Fibroblast of the aortic adventitia (primary cell): ENCODE data around the gene GRPEL1. TPM values are rescaled to one million over a fixed set of nuclear protein-coding genes. Genes with fewer than 3 reads are reported as not detected.
A peak's percentile ranks its signal among the peaks of the same experiment; 100 is the strongest.

Source experiments
- DNase-seq: peaks from one replicate; pipeline ENCODE4 v3.0.0-alpha.2; 2010; ENCODE audit warnings: low read depth
- H3K4me3 ChIP-seq: 2 replicates; pipeline ENCODE4 v1.5.1; 2011; ENCODE audit warnings: low read depth, mild to moderate bottlenecking, control low read depth, low read length, moderate library complexity
- CTCF ChIP-seq: IDR thresholded peaks from 2 replicates; pipeline ENCODE4 v1.5.1; 2011; ENCODE audit warnings: mild to moderate bottlenecking, low read length, control low read depth, inconsistent platforms; ENCODE audit not compliant: insufficient read depth
- total RNA-seq: library from RNA; depleted of rRNA; stranded (reverse); fragments of >200 nt; gene quantifications from 2 replicates; pipeline ENCODE4 v1.2.3, GENCODE V29; 2012; ENCODE audit warnings: low replicate concordance

The GRPEL1 gene
- total RNA-seq, 1 donor = 16.1 TPM

GRCh38 chr4:7055111-7055989, 12.5 kb downstream of the GRPEL1 start:
- H3K4me3 ChIP-seq = no peak overlapping the region
- TF ChIP-seq CTCF = no peak
- no peak for DNase-seq

GRCh38 chr4:7054106-7054880, 13.6 kb downstream of the GRPEL1 start:
- TF ChIP-seq CTCF = no peak
- H3K4me3 ChIP-seq = no peak overlapping the region
- no peak for DNase-seq

GRCh38 chr4:7052923-7053715, 14.7 kb downstream of the GRPEL1 start:
- TF ChIP-seq CTCF = no peak
- no peak overlapping the region for H3K4me3 ChIP-seq
- peak; percentile 14 for DNase-seq

GRCh38 chr4:7052313-7052712, 15.6 kb downstream of the GRPEL1 start:
- DNase-seq = no peak
- no peak for TF ChIP-seq CTCF
- H3K4me3 ChIP-seq = no peak overlapping the region

GRCh38 chr4:7051905-7052304, 16.0 kb downstream of the GRPEL1 start:
- TF ChIP-seq CTCF = no peak
- no peak for DNase-seq

GRCh38 chr4:7051144-7051495, 16.7 kb downstream of the GRPEL1 start:
- no peak overlapping the region for H3K4me3 ChIP-seq
- DNase-seq = no peak

More at GRCh38 chr4:7051905-7052304, 16.0 kb downstream of the GRPEL1 start:
- H3K4me3 ChIP-seq = no peak overlapping the region

More at GRCh38 chr4:7051144-7051495, 16.7 kb downstream of the GRPEL1 start:
- no peak for TF ChIP-seq CTCF
